GM11168 (cell line): ENCODE data around the gene KRTAP19-7.

Experiments used
- in situ Hi-C: fragments of 300-500 bp; cut with MboI; formaldehyde crosslinking; loops from one replicate; pipeline ENCODE4 v1.12.0; 2022; ENCODE audit warnings: low sequenced_read_pairs; ENCODE audit not compliant: unreplicated experiment

Gene KRTAP19-7, protein sequence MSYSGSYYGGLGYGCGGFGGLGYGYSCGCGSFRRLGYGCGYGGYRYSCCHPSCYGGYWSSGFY

DNA sequence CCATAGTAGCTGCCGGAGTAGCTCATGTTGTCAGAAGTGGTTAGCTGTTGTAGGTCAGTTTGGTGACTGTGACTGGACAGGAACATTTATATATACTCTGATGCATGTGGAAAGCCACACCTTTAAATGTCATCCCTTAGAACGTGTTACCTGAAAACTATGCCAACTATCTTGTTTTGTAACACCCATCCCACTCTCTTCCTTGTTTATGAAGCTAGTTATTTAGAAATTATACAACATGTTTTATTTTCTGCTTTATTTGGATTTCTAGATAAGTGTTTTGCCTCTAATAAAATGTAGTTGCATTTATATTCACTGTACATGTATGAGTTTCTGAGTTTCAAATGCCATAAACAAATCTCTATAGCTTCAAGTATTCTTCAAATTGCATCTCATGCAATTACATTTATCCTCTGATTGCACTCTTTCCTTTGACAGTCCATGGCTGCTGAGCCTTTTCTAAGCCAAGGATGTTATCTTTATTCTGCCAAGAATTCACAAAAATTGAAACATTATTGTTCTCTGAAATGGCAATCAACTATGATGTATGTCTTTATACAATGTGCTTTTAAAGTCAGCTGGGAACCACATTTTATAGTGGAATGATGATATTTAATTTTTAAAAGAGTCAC is at the start of gene KRTAP19-7:
KRTAP19-7 (minus strand) TSS at position 51 of the 632 bp plus-strand sequence; CDS start at position 26, 25 bp downstream.
- in situ Hi-C loops, result no loop called here

DNA sequence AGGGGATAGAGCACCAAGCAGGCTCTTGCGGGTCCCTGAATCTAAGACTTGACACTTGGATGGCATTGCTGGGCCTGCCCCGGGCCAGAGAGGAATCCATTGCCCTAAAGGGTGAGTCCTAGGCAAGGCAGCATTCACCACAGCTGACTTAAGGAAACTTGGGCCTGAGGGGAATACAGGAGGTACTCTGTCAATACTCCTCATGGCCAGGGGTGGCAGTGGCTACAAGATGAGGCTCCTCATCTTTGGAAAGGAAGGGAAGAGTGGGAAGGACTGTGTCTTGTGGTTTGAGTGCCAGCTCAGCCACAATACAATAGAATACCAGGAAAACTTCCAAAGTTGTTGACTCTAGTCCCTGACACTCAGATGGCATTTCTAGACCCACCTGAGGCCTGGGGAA is 44.9 kb upstream of the KRTAP19-7 start:
- in situ Hi-C loops, result no loop called here

DNA sequence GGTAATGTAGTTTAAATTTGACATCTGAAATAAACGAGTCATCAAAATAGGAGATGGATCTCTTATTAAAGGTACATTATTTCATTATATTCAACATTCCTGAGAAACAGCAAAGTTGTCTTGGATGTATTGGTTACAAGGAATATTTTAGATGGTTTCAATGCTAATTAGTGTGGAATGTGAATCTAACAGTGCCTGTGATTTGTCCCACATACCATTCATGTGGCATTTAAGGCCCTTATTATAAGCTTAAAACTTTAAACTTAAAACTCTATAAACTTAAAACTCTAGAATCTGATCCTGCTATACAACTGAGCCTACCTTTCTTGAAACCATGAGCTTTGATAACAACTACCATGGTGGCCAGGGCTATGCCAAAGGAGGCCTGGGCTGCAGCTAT is 39.7 kb upstream of the KRTAP19-7 start, which contains the start of gene KRTAP22-1:
KRTAP22-1 (plus strand) TSS at position 301 of the 400 bp plus-strand sequence.
- in situ Hi-C loops, result no loop called here

DNA sequence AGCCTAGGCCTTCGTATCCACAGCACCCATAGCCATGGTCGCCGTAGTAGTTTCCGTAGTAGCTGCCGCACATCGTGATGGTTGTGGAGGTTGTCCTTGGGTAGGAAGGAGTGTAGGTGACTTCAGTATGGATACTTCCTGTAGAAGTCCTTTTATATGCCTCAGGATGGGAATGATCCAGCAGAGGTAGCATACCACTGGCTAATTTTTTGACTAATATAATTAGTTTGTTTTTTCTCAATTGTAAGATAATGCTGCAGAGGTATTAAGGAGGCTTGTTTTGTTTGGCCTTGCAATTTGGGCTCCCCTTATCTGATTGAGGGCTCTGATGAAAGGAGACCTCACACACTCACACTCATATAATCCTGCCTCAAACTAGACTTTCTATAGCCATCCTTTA is 37.7 kb upstream of the KRTAP19-7 start, which contains the start of gene KRTAP6-2:
KRTAP6-2 (minus strand) TSS at position 101 of the 400 bp plus-strand sequence; CDS start at position 73, 28 bp downstream.
- in situ Hi-C loops, result no loop called here

DNA sequence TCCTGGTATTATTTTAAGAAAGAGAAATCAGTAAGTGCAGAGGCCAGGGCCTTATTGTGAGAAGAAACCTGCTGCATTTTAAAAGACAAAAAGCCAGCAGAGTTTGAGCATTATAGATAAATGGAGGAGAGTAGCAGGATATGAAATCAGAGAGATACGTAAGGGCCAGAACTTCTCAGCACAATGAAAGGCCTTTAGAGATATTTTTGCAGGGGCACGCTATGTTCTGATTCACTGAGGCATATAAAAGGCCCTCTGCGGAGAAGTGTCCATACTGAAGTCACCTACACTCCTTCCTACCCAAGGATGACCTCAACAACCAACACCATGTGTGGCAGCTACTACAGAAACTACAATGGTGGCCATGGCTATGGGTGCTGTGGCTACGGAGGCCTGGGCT is 31.0 kb upstream of the KRTAP19-7 start, which contains the start of gene KRTAP6-3:
KRTAP6-3 (plus strand) TSS at position 301 of the 400 bp plus-strand sequence; CDS start at position 307, 6 bp downstream.
- in situ Hi-C loops, result no loop called here

DNA sequence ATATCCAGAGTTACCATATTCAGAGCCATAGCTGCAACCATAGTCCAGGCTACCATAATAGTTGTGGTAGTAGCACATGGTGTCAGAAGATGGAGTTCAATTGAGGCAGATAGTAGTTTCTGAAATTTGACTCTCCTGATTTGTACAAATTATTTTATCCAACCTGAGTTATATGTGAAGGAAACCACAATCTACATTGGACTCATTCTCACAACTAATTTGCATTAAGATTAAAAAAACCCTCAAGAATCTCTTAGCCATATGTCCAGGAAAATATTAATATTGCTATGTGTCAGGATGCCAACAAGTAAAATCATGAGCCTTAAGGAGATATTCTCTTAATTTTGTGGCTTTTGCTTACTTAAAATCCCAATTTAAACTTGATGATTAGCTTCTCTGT is 29.2 kb upstream of the KRTAP19-7 start, which contains the start of gene KRTAP22-2:
KRTAP22-2 (minus strand) TSS at position 101 of the 400 bp plus-strand sequence.
- in situ Hi-C loops, result no loop called here

DNA sequence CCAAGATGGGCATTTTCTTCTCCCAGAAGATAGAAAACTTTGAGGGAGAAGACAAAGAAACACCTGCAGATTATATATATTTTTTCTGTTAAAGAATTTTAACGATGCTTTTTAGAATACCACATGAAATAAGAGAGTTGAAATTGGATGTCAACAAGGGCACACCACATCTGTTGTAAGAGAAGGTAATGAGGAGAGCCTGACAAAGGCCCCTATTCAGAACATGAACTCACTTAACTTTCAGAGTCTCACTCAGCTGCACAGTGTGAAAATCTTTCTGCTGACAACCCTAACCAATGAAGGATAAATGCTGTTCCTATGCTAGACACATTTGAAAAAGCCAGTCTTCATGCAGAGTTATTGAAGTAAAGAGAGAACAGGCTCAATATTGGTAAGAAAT is 21.8 kb upstream of the KRTAP19-7 start:
- in situ Hi-C loops, result no loop called here

DNA sequence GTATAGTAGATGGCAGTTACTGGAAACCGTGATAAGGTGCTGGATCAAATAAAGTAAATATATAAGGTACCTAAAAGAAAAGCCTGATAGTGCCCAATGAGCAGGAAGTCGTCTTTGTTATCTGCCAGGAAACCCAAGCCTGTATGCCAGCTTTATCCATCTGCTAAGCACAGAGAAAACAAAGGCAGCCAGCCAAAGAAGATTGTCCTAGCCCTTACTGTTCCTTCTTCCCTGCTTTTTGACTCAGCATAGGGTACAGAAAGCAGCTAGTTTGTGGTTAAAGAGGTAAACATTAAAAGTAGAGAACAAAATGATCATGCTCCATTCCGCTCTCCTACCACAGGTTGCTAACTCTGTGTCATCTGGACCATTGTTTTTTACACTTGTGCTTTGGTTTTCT is 19.0 kb upstream of the KRTAP19-7 start:
- in situ Hi-C loops, result no loop called here

DNA sequence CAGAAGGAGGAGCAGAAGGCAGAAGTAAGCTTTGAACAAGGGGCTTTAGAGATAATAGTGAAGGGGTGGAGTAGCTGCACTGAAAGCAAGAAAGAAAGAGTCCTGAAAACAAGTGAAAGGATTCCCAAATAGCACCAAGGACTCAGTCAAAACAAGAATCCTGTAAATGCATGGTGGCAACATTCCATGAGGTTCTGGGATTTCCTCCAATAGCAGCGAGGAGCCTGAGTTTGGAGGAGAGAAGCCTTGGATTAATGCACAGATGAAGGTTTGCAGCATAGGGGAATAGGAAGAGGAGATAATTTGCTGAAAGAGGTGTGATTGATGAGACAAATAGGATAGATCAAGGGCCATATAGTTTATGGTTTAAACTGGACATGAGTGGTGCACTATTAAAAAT is 18.2 kb upstream of the KRTAP19-7 start:
- in situ Hi-C loops, result no loop called here

DNA sequence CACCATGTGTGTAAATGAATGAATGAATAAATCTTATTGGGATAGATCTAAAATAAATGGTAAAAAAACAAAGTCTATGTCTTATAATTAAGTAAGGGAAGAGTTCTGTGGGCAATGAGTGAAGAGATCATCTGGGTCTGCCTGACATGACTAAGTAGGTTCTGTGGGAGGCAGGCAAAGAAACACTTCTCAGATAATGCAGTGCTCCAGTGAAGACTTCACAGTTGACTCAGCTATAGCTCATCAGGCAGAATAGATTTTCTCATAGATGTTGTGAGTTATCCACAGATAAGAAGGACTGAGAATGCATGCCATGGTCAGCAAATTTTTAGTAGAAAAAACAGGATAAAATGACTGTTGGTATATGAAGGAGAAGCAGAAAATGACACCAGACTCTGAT is 16.7 kb upstream of the KRTAP19-7 start:
- in situ Hi-C loops, result no loop called here

DNA sequence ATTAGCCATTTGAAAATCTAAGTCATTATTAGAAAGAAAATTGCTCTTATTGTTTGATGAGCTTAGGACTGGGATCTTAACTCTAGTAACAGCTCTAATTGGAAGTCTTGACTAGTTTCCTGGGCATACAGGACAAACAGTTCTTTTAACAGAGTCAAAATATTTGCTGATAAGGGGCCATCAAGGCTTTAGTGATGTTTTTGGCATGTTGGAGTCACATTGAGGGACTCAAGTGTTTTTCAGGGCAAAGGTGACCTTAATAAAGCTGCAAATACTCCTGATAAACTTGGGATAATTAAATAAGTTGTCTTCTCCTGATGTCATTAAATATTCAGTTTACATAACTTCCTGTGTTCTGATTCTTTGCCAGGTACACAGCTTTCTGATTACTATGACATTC is 6.5 kb upstream of the KRTAP19-7 start:
- in situ Hi-C loops, result no loop called here

DNA sequence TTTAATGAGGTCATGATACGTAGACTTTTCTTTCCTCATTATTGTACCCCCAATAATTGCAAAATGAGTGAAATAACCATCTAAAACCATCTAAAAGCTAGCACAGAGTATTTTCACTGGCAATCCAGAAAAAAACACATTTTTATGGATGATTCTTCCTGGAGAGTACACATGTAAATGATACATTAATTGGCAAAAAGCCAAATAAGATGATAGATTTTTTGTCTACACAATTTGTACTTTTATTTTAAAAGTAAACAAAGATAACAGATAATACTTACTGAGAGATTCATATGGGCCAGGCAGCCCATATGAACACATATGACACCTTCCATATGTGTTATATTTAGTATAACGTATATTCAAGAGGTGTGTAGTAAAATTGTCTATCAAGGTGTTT is 2.5 kb upstream of the KRTAP19-7 start:
- in situ Hi-C loops, result no loop called here

DNA sequence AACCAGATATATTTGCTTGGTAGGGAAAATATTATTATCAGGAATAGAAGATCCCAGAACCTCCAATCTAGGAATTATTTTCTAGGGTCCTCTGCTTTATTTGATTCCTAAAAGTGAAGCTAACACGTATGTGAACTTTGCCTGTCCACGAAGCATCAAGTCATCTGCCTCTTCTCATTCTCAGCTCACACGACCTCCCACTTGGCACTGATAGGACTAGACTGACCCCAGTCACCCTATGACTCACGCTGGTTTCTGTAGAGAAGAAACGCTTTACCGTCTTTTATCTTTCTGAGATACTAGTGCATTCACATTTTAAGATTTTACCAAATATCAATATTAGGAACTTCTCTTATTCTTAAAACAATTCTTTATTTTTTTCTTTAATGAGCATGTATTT is 2.0 kb upstream of the KRTAP19-7 start:
- in situ Hi-C loops, result no loop called here

DNA sequence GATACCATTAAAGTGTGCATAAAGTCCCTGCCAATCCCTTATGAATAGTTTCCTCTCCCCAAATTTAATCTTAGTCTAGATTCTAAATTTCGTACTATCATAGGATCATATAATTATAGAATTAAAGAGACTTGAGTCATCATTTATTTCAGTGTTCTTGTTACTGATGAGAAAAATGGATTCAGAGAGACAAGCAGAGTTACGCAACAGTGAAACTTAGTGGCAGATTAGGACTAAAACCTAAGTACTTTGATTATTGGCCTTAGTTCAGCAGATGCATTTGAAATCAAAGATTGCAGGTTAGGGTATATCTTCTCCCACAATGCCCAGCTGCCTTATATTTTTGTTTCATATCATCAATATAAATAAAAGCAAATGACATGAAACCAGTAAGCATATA is 843 bp upstream of the KRTAP19-7 start:
- in situ Hi-C loops, result no loop called here

DNA sequence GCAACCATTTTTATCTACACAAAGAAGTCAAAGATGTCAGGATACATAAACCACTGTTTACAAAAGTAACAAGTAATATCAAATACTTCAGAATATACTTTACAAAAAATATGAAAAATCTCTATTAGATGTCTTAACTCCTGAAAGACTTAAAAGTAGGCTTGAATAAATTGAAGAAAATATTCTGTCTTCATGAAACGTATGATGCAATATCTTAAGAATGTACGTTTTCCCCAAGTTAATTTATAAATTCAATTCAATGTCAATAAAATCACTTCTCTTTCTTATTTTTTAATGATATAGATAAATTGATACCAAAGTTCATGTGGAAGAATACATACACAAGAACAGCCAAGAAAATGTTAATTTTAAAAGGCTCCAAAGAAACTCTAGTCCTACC is 6.0 kb downstream of the KRTAP19-7 start:
- in situ Hi-C loops, result no loop called here

DNA sequence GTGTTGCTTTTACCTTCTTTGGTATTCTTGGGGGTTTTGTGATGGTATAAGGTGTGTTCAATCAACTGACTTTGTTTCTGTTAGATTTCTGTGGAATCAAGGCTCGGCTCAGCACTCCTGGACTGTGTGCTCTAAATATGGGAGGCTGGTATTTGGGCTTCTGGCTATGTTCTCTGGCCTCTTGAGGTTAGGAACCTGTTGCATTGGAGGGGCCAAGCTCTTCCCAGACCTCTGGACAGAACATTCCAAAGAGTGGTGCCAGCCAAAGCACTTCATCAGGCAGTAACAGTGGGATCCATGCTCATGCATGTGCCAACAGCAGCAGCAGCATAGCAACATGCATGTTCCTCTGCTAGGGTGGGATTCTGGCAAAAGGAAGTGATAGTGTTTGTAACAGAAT is 8.3 kb downstream of the KRTAP19-7 start:
- in situ Hi-C loops, result no loop called here

DNA sequence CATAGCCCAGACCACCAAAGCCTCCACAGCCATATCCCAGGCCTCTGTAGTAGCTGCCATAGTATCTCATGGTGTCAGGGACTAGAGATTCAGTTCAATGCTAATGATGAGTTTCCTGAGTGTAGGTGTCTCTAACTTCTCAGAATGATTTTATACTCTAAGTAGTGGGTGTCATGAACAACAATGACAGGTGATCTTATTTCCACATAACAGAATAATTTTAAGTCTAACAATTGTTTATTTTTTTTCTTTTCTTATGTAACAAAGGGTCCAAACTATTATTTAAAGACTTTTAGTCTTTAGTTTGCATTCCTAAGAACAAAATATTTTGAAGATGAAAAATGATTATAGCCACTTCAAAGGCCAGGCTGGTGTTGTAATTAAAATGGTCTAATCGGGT is 19.4 kb downstream of the KRTAP19-7 start, which contains the start of gene KRTAP19-6:
KRTAP19-6 (minus strand) TSS at position 101 of the 400 bp plus-strand sequence; CDS start at position 70, 31 bp downstream.
- in situ Hi-C loops, result no loop called here

DNA sequence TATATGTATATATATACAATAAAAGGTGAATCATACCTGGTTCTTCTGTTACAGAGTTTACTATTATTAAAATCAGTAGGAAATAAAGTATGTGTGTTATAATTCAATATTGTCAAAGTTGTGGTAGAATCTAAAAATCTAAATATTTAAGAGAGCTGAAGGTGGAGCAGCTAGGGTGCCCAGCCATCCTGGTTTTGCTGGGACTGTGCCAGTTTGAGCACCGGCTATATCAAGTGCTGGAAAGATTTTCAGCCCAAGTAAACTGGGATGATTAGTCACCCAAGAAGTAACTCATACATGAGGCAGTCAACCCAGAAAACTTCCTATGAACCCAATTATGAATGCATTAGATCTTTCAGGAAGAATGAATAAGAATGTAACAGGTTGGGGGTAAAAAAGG is 42.2 kb downstream of the KRTAP19-7 start:
- in situ Hi-C loops, result no loop called here

DNA sequence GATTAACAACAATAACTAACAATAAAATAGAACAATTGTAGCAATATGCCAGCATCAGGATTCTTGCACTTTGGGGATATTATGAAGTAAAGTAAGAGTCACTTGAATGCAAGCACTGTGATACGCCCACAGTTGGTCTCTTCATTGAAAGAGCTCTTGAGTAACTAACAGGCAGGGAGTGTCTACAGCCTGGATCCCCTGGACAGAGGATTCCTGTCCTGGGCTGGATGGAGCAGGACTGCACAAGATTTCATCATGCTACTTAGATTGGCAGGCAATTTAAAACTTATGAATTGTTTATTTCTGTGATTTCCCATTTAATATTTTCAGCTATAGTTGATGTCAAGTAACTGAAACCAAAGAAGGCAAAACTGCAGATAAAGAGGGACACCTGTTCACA is 45.4 kb downstream of the KRTAP19-7 start:
- in situ Hi-C loops, result no loop called here
